GM12878 (cell line): ENCODE data around the gene GZF1. TPM values are rescaled to one million over a fixed set of nuclear protein-coding genes. Genes with fewer than 3 reads are reported as not detected.

Experiments used
- ATF2 ChIP-seq: IDR thresholded peaks from 2 replicates; pipeline ENCODE4 v1.6.1; 2012; ENCODE audit warnings: low read length, inconsistent platforms
- E4F1 ChIP-seq: fragments of 450-650 bp; IDR thresholded peaks from 2 replicates; pipeline ENCODE4 v1.6.1; 2018; ENCODE audit warnings: borderline replicate concordance, mild to moderate bottlenecking; ENCODE audit not compliant: partially characterized antibody
- IKZF2 ChIP-seq, 2 experiments: fragments of 450-650 bp; IDR thresholded peaks; 2 replicates each; pipeline ENCODE4 v1.6.1; 2017; ENCODE audit warnings: mild to moderate bottlenecking in 2 of 2, moderate library complexity in 2 of 2
- TCF7 ChIP-seq: IDR thresholded peaks from 2 replicates; pipeline ENCODE4 v1.6.1; 2014; ENCODE audit warnings: antibody characterized with exemption, borderline replicate concordance
- ZBTB11 ChIP-seq: fragments of 450-650 bp; formaldehyde crosslinking; IDR thresholded peaks from 2 replicates; pipeline ENCODE4 v1.5.0; 2022; ENCODE audit warnings: mild to moderate bottlenecking, missing genetic modification characterization
- polyA plus RNA-seq, 11 experiments: library from polyadenylated mRNA; depleted of rRNA in 4 of 11; unstranded in 6 of 11; stranded (reverse) in 5 of 11; fragments of >200 nt; fragmentation: Nextera tagmentation in 4 of 11; fragmentation: Illumina TruSeq in 1 of 11; extraction: Ambion mirVana in 4 of 11; extraction: Trizol in 1 of 11; gene quantifications; 1 replicate in 1 of 11; 2 replicates in 10 of 11; pipeline versions ENCODE4 v1.2.1 to v1.2.3, GENCODE V29; 2011 to 2016; ENCODE audit warnings: inconsistent platforms in 2 of 11, missing spikeins in 2 of 11, low read depth in 1 of 11
- total RNA-seq, 4 experiments: library from RNA; depleted of rRNA in 3 of 4; stranded (reverse); fragments of >200 nt in 3 of 4; fragmentation: Illumina TruSeq in 1 of 4; extraction: Trizol in 1 of 4; gene quantifications; 2 replicates each; pipeline versions ENCODE4 v1.2.1 to v1.2.3, GENCODE V29; 2013 to 2021

GZF1 gene
- total and polyA plus RNA-seq, 10 of the 15 experiments (the other 5 are each of a cell fraction or from before 2014, with no cell fraction given): 2.2 to 19.5 (median 9.7) TPM

- TF ChIP-seq ATF2 (no peak), E4F1 (no peak), ZBTB11 (no peak), TCF7 (no peak), IKZF2 (IDR thresholded peaks at IDR 0.05) (no peak)
Observed at GRCh38 chr20:23325107-23325506, 36.9 kb upstream of the GZF1 start (continued).
